Pancreas (tissue), 10 donors: ENCODE measurements around the gene OGFR. TPM values are rescaled to one million over a fixed set of nuclear protein-coding genes. Genes with fewer than 3 reads are reported as not detected.

ENCODE experiments used
- ATAC-seq, 4 donors: fragments of 200-7000 bp; cut with Tn5 transposase; one replicate each; pipeline versions ENCODE4 v1.8.0 to v1.9.1; 2020; ENCODE audit warnings: mild to moderate bottlenecking in 4 of 4, moderate library complexity in 4 of 4
- DNase-seq, 6 donors: peaks; one replicate each; pipeline ENCODE4 v3.0.0-alpha.2; 2020
- FAIRE-seq: peaks from 2 replicates; lab custom pipeline; 2012; peaks lifted over from hg19 to GRCh38; lab: Jason Lieb, UNC
- H3K27ac ChIP-seq, 4 donors: fragments of 200-600 bp; sonication (generic); 1 replicate in 3 of 4; 2 replicates in 1 of 4; pipeline versions ENCODE4 v1.5.0 to v1.8.0; 2020
- H3K27me3 ChIP-seq, 4 donors: fragments of 200-600 bp; one replicate each; pipeline ENCODE4 v1.8.0; 2021
- H3K36me3 ChIP-seq, 3 donors: fragments of 200-600 bp; sonication (generic) in 1 of 3; one replicate each; pipeline versions ENCODE4 v1.5.0 to v1.8.0; 2020 to 2021
- H3K4me1 ChIP-seq, 3 donors: fragments of 200-600 bp; one replicate each; pipeline ENCODE4 v1.8.0; 2021
- H3K4me3 ChIP-seq, 4 donors: fragments of 200-600 bp; sonication (generic) in 2 of 4; one replicate each; pipeline versions ENCODE4 v1.5.0 to v1.8.0; 2020 to 2021
- H3K9me3 ChIP-seq, 4 donors: fragments of 200-600 bp; one replicate each; pipeline ENCODE4 v1.8.0; 2021
- CTCF ChIP-seq, 4 donors: fragments of 200-600 bp; sonication (generic) in 3 of 4; IDR thresholded peaks; one replicate each; pipeline versions ENCODE4 v1.5.0 to v1.8.0; 2021; ENCODE audit warnings: antibody characterized with exemption in 4 of 4
- WGBS, 2 donors: extraction: QIAGEN DNeasy Blood & Tissue Kit; methylation state at CpG; one replicate each; pipeline ENCODE4 v1.1.7; 2013; 5-methylcytosine and 5-hydroxymethylcytosine counted together
- intact Hi-C, 3 donors: fragments of 100-400 bp; cut with DNase I; formaldehyde crosslinking; loops; one replicate each; pipeline versions ENCODE4 v1.11.1 to v1.14.2; 2022
- polyA plus RNA-seq, 2 donors: library from polyadenylated mRNA; stranded (reverse); fragments of 200-250 nt; gene quantifications; one replicate each; pipeline ENCODE4 v1.2.3, GENCODE V29; 2013
- total RNA-seq, 6 donors: library from RNA; stranded (reverse); fragmentation: NEBNext Ultra II Directional in 4 of 6; extraction: Animal tissue kit (Norgen Biotek cat#: 25700) in 4 of 6; gene quantifications; one replicate each; pipeline versions ENCODE4 v1.2.1 to v1.2.4, GENCODE V29; 2021 to 2023
- donor health status: healthy with polysubstance abuse.
- donor health status: DM: no; HTN: no; CAD: no; lungs with moderate emphysema.
- donor health status: DM: no; HTN: no; CAD: no.
- donor health status: control.
- donor health status: control.
- donor health status: Bipolar disorder and iron deficiency.
- donor health status: DM: yes; HTN: yes; CAD: no.
- donor health status: DM: no; HTN: no; CAD: no.
- donor health status: DM: no; HTN: no; CAD: no.
- donor health status: DM: yes; HTN: yes; CAD: no.

The OGFR gene
- total and polyA plus RNA-seq, 8 donors, result 18.1 to 79.5 (median 23.0) TPM

GRCh38 chr20:62782149-62782892, 22.3 kb upstream of the OGFR start:
- intact Hi-C loops, result loop anchor here in 2 of 3 donors (5.0 to 10.0 kb wide), 3 partner anchors 98 to 278 kb away; no protein-coding TSS in a partner anchor
- DNase-seq (no peak), FAIRE-seq (no peak), ATAC-seq (no peak)
- H3K4me1 ChIP-seq, result no peaks in the 10 kb centered on the region
- WGBS, 2 donors, result 69 to 81% methylated on average over 18 of the region's 18 CpGs
- no peak for TF ChIP-seq CTCF (IDR thresholded peaks at IDR 0.05)
- no peaks in the 10 kb centered on the region for H3K36me3 ChIP-seq
- H3K4me3 ChIP-seq, result no peak overlapping the region
- no peak overlapping the region for H3K27ac ChIP-seq
- no peaks in the 10 kb centered on the region for H3K27me3 ChIP-seq
- no peaks in the 10 kb centered on the region for H3K9me3 ChIP-seq

GRCh38 chr20:62782893-62783278, 21.7 kb upstream of the OGFR start:
- ATAC-seq (no peak), DNase-seq (no peak), FAIRE-seq (no peak)
- 46 to 51% methylated on average over 9 of the region's 9 CpGs for WGBS, 2 donors
- Histone ChIP-seq H3K27ac (no peak overlapping the region), H3K27me3 (no peaks in the 10 kb centered on the region), H3K4me1 (no peaks in the 10 kb centered on the region), H3K9me3 (no peaks in the 10 kb centered on the region), H3K36me3 (no peaks in the 10 kb centered on the region), H3K4me3 (no peak overlapping the region)
- intact Hi-C loops, result loop anchor here in 2 of 3 donors (5.0 to 10.0 kb wide), 3 partner anchors 98 to 278 kb away; no protein-coding TSS in a partner anchor
- TF ChIP-seq CTCF (IDR thresholded peaks at IDR 0.05), result no peak

- intact Hi-C loops, result loop anchor here in 2 of 3 donors (5.0 to 10.0 kb wide), 3 partner anchors 100 to 280 kb away; no protein-coding TSS in a partner anchor
- ATAC-seq, result no peak
- DNase-seq, result no peak
- H3K4me1 ChIP-seq, result no peaks in the 10 kb centered on the region
- no peaks in the 10 kb centered on the region for H3K36me3 ChIP-seq
- no peak overlapping the region for H3K27ac ChIP-seq
- FAIRE-seq, result no peak
- 66 to 74% methylated on average over 16 of the region's 16 CpGs for WGBS, 2 donors
- no peaks in the 10 kb centered on the region for H3K27me3 ChIP-seq
- no peak overlapping the region for H3K4me3 ChIP-seq
- no peak for TF ChIP-seq CTCF (IDR thresholded peaks at IDR 0.05)
- H3K9me3 ChIP-seq, result no peaks in the 10 kb centered on the region
Measured at GRCh38 chr20:62784497-62784896, 20.1 kb upstream of the OGFR start.

GRCh38 chr20:62785393-62785792, 19.2 kb upstream of the OGFR start:
- no peak for ATAC-seq
- FAIRE-seq, result no peak
- DNase-seq, result no peak
- Histone ChIP-seq H3K9me3 (no peaks in the 10 kb centered on the region), H3K4me1 (no peaks in the 10 kb centered on the region), H3K36me3 (no peaks in the 10 kb centered on the region), H3K27me3 (no peaks in the 10 kb centered on the region), H3K27ac (no peak overlapping the region), H3K4me3 (no peak overlapping the region)
- intact Hi-C loops, result loop anchor here in 2 of 3 donors (5.0 to 10.0 kb wide), 3 partner anchors 101 to 281 kb away; no protein-coding TSS in a partner anchor
- no peak for TF ChIP-seq CTCF (IDR thresholded peaks at IDR 0.05)
- WGBS, 2 donors, result 51 to 54% methylated on average over 11 of the region's 11 CpGs

- no peaks in the 10 kb centered on the region for H3K36me3 ChIP-seq
- ATAC-seq, result no peak
- no peaks in the 10 kb centered on the region for H3K9me3 ChIP-seq
- H3K4me3 ChIP-seq, result no peak overlapping the region
- intact Hi-C loops, result loop anchor here in 2 of 3 donors (5.0 to 10.0 kb wide), 3 partner anchors 101 to 281 kb away; no protein-coding TSS in a partner anchor
- H3K27me3 ChIP-seq, result no peaks in the 10 kb centered on the region
- FAIRE-seq, result no peak
- DNase-seq, result no peak
- H3K27ac ChIP-seq, result no peak overlapping the region
- H3K4me1 ChIP-seq, result no peaks in the 10 kb centered on the region
- no peak for TF ChIP-seq CTCF (IDR thresholded peaks at IDR 0.05)
- WGBS, 2 donors, result 58 to 65% methylated on average over 11 to 13 of the region's 13 CpGs
Measured at GRCh38 chr20:62786157-62786556, 18.5 kb upstream of the OGFR start.
